Endodermal cell (in vitro differentiated cells): Measurements from ENCODE around the gene MAP1LC3B. TPM values are rescaled to one million over a fixed set of nuclear protein-coding genes. Genes with fewer than 3 reads are reported as not detected.

ENCODE experiments used
- DNase-seq: peaks from one replicate; pipeline ENCODE4 v3.0.0-alpha.2; 2017
- H3K27ac ChIP-seq: 2 replicates; pipeline ENCODE4 v1.5.1; 2013; ENCODE audit warnings: mild to moderate bottlenecking, low read depth, low read length, moderate library complexity
- H3K27me3 ChIP-seq: 2 replicates; pipeline ENCODE4 v1.6.1; 2013; ENCODE audit warnings: mild to moderate bottlenecking, low read length, moderate library complexity; ENCODE audit not compliant: insufficient read depth, control insufficient read depth, poor library complexity, severe bottlenecking
- H3K36me3 ChIP-seq: 2 replicates; pipeline ENCODE4 v1.7.0; 2013; ENCODE audit warnings: mild to moderate bottlenecking, low read length, moderate library complexity; ENCODE audit not compliant: control insufficient read depth, insufficient read depth
- H3K4me1 ChIP-seq: one replicate; pipeline ENCODE4 v1.7.0; 2013; ENCODE audit warnings: low read length; ENCODE audit not compliant: control insufficient read depth, insufficient read depth
- H3K4me3 ChIP-seq: 2 replicates; pipeline ENCODE4 v1.5.1; 2013; ENCODE audit warnings: mild to moderate bottlenecking, low read length, moderate library complexity
- H3K9ac ChIP-seq: 2 replicates; pipeline ENCODE4 v1.6.1; 2013; ENCODE audit warnings: mild to moderate bottlenecking, low read length, moderate library complexity; ENCODE audit not compliant: poor library complexity, severe bottlenecking; ENCODE audit errors: extremely low read depth
- H3K9me3 ChIP-seq: 2 replicates; pipeline ENCODE4 v1.6.1; 2013; ENCODE audit warnings: mild to moderate bottlenecking, low read length, moderate library complexity; ENCODE audit not compliant: control insufficient read depth
- H3K27ac Mint-ChIP-seq: 2 replicates; pipeline ENCODE4 v1.8.0; 2020; ENCODE audit warnings: mixed read lengths
- H3K27me3 Mint-ChIP-seq: 2 replicates; pipeline ENCODE4 v1.8.0; 2021; ENCODE audit warnings: mild to moderate bottlenecking, mixed read lengths; ENCODE audit not compliant: insufficient read depth
- H3K36me3 Mint-ChIP-seq: 2 replicates; pipeline ENCODE4 v1.8.0; 2020; ENCODE audit warnings: low read depth, mixed read lengths
- H3K4me1 Mint-ChIP-seq: 2 replicates; pipeline ENCODE4 v1.8.0; 2020; ENCODE audit warnings: mixed read lengths
- H3K4me3 Mint-ChIP-seq: 2 replicates; pipeline ENCODE4 v1.8.0; 2020; ENCODE audit warnings: mild to moderate bottlenecking, moderate library complexity, mixed read lengths
- H3K9me3 Mint-ChIP-seq: 2 replicates; pipeline ENCODE4 v1.8.0; 2020; ENCODE audit warnings: mild to moderate bottlenecking, mixed read lengths
- CTCF ChIP-seq: fragments of 200-600 bp; sonication (generic); conservative IDR thresholded peaks from 2 replicates; pipeline ENCODE4 v1.5.0; 2021; ENCODE audit warnings: antibody characterized with exemption, mild to moderate bottlenecking
- WGBS, 2 experiments: methylation state at CpG; one replicate each; pipeline versions ENCODE4 v1.1.5 to v1.1.7; 2013; ENCODE audit warnings: missing lambda C conversion rate in 2 of 2, mixed read lengths in 1 of 2; ENCODE audit not compliant: insufficient coverage in 1 of 2, insufficient read length in 1 of 2; 5-methylcytosine and 5-hydroxymethylcytosine counted together
- total RNA-seq, 2 donors: library from RNA; stranded (reverse); fragmentation: NEBNext Ultra II Directional in 1 of 2; extraction: Animal tissue kit (Norgen Biotek cat#: 25700) in 1 of 2; gene quantifications; 2 replicates in 1 of 2; 3 replicates in 1 of 2; pipeline ENCODE4 v1.2.1, GENCODE V29; 2021

Gene MAP1LC3B
- total RNA-seq, 2 donors from 2014 or later, result 56.4 to 62.4 TPM

GRCh38 chr16:87439926-87440325 is 47.8 kb downstream of the MAP1LC3B start:
- H3K9me3 Mint-ChIP-seq, result peaks cover 25% of the 10 kb centered on the region
- WGBS, 2 experiments, result 94 to 96% methylated on average over 9 to 10 of the region's 10 CpGs
- no peak overlapping the region for H3K4me3 Mint-ChIP-seq
- H3K4me1 Mint-ChIP-seq, result peaks cover 12% of the 10 kb centered on the region
- Histone ChIP-seq H3K9me3 (peaks cover 17% of the 10 kb centered on the region), H3K36me3 (peaks cover 19% of the 10 kb centered on the region), H3K9ac (no peak overlapping the region), H3K4me1 (no peaks in the 10 kb centered on the region), H3K27me3 (no peaks in the 10 kb centered on the region), H3K4me3 (no peak overlapping the region), H3K27ac (no peak overlapping the region)
- no peaks in the 10 kb centered on the region for H3K27me3 Mint-ChIP-seq
- no peak overlapping the region for H3K27ac Mint-ChIP-seq
- no peak for DNase-seq
- TF ChIP-seq CTCF, result no peak
- H3K36me3 Mint-ChIP-seq, result peaks cover 40% of the 10 kb centered on the region

GRCh38 chr16:87441886-87442580 is 49.9 kb downstream of the MAP1LC3B start:
- WGBS, 2 experiments, result 96 to 100% methylated on average over 3 to 12 of the region's 12 CpGs
- no peak for DNase-seq
- peak overlapping the region; percentile 2 for H3K4me3 ChIP-seq
- H3K9me3 Mint-ChIP-seq, result peaks cover 36% of the 10 kb centered on the region
- H3K4me1 Mint-ChIP-seq, result peaks cover 6% of the 10 kb centered on the region
- H3K9ac ChIP-seq, result no peak overlapping the region
- no peaks in the 10 kb centered on the region for H3K27me3 Mint-ChIP-seq
- H3K36me3 Mint-ChIP-seq, result peaks cover 60% of the 10 kb centered on the region
- no peak overlapping the region for H3K27ac ChIP-seq
- peak overlapping the region; percentile 10 for H3K27ac Mint-ChIP-seq
- no peaks in the 10 kb centered on the region for H3K4me1 ChIP-seq
- TF ChIP-seq CTCF, result no peak
- H3K4me3 Mint-ChIP-seq, result no peak overlapping the region
- no peaks in the 10 kb centered on the region for H3K27me3 ChIP-seq
- peaks cover 37% of the 10 kb centered on the region for H3K36me3 ChIP-seq
- H3K9me3 ChIP-seq, result peaks cover 25% of the 10 kb centered on the region

- Mint-ChIP-seq H3K36me3 (peaks cover 65% of the 10 kb centered on the region), H3K4me1 (peaks cover 6% of the 10 kb centered on the region), H3K27ac (peak overlapping the region; percentile 3), H3K27me3 (no peaks in the 10 kb centered on the region), H3K9me3 (peaks cover 36% of the 10 kb centered on the region), H3K4me3 (no peak overlapping the region)
- H3K9ac ChIP-seq, result no peak overlapping the region
- H3K4me1 ChIP-seq, result no peaks in the 10 kb centered on the region
- no peak for DNase-seq
- H3K4me3 ChIP-seq, result peak overlapping the region; percentile 2
- peaks cover 42% of the 10 kb centered on the region for H3K36me3 ChIP-seq
- no peak overlapping the region for H3K27ac ChIP-seq
- peaks cover 25% of the 10 kb centered on the region for H3K9me3 ChIP-seq
- TF ChIP-seq CTCF, result no peak
- WGBS, 2 experiments, result 82 to 100% methylated on average over 1 to 4 of the region's 4 CpGs
- no peaks in the 10 kb centered on the region for H3K27me3 ChIP-seq
Measured at GRCh38 chr16:87442581-87442966, 50.4 kb downstream of the MAP1LC3B start.
